Measurements from ENCODE around the gene KRT7. TPM values are rescaled to one million over a fixed set of nuclear protein-coding genes. Genes with fewer than 3 reads are reported as not detected.
A peak's percentile ranks its signal among the peaks of the same experiment; 100 is the strongest.

KRT7 gene
- total RNA-seq, 1 donor: 27.9 TPM

DNA sequence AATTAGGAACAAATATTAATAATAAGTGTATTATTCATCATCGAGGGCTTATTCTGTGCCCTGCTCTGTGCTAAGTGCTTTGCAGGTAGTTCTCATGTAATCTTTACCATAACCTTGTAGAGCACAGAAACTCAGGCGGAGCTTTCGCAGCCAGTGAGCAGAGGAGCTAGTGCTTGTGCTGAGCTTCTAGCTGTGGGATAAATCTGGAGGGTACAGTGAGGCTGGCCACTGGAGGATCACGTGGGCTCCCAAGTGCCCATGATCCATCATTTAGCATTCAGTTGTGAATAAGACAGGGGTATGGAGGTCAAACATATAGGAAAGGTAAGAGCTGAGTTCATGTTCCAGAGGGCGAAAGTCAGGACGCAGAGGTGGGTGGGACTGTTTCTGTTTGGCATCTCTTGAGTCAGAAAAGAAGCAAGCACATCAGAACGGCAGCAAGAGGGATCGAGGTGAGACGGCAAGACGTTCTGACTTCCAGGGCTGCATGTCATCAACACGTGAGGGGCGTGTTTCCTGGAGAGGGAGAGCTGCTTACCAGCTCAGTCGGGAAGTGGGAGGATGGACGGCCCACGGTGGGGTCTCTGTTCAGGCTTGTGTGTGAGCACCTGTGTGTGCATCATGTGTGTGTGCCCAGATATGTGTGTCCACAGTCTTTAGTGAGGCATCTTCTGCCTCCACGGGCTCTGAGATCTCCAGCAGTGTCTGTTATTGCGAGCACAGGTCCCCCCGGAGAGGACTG is 24.4 kb upstream of the KRT7 start:
- H3K36me3 ChIP-seq (ENCODE audit: insufficient read depth, low read length): no peaks in the 10 kb centered on the region
- no peaks in the 10 kb centered on the region for H4K20me1 ChIP-seq (ENCODE audit: insufficient read depth, low read length)
- H3K79me2 ChIP-seq (ENCODE audit: insufficient read depth, low read length): no peaks in the 10 kb centered on the region
- peak; percentile 61 for DNase-seq (ENCODE audit: insufficient read length, low spot score, missing footprints)
- TF ChIP-seq, protein P1, sequence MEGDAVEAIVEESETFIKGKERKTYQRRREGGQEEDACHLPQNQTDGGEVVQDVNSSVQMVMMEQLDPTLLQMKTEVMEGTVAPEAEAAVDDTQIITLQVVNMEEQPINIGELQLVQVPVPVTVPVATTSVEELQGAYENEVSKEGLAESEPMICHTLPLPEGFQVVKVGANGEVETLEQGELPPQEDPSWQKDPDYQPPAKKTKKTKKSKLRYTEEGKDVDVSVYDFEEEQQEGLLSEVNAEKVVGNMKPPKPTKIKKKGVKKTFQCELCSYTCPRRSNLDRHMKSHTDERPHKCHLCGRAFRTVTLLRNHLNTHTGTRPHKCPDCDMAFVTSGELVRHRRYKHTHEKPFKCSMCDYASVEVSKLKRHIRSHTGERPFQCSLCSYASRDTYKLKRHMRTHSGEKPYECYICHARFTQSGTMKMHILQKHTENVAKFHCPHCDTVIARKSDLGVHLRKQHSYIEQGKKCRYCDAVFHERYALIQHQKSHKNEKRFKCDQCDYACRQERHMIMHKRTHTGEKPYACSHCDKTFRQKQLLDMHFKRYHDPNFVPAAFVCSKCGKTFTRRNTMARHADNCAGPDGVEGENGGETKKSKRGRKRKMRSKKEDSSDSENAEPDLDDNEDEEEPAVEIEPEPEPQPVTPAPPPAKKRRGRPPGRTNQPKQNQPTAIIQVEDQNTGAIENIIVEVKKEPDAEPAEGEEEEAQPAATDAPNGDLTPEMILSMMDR (IDR thresholded peaks at IDR 0.05; ENCODE audit: extremely low read depth, low read depth, low read length): no peak
- no peak overlapping the region for H3K4me3 ChIP-seq (ENCODE audit: insufficient read depth, low read length)
- no peak overlapping the region for H3K4me2 ChIP-seq (ENCODE audit: insufficient read depth, low read length)
- H3K27me3 ChIP-seq (ENCODE audit: insufficient read depth, low read length): no peaks in the 10 kb centered on the region
- H2AFZ ChIP-seq (ENCODE audit: low read length): no peak overlapping the region
- H3K9me3 ChIP-seq (ENCODE audit: low read depth, low read length): no peaks in the 10 kb centered on the region
- H3K27ac ChIP-seq (ENCODE audit: low read depth, low read length): no peak overlapping the region
- H3K4me1 ChIP-seq (ENCODE audit: insufficient read depth, low read length): peaks cover 48% of the 10 kb centered on the region

- H3K79me2 ChIP-seq (ENCODE audit: insufficient read depth, low read length): no peaks in the 10 kb centered on the region
- no peaks in the 10 kb centered on the region for H3K9me3 ChIP-seq (ENCODE audit: low read depth, low read length)
- H3K27me3 ChIP-seq (ENCODE audit: insufficient read depth, low read length): no peaks in the 10 kb centered on the region
- H3K4me1 ChIP-seq (ENCODE audit: insufficient read depth, low read length): peaks cover 41% of the 10 kb centered on the region
- H3K27ac ChIP-seq (ENCODE audit: low read depth, low read length): no peak overlapping the region
- TF ChIP-seq, protein P1 (IDR thresholded peaks at IDR 0.05; ENCODE audit: extremely low read depth, low read depth, low read length): no peak
- no peak overlapping the region for H3K4me2 ChIP-seq (ENCODE audit: insufficient read depth, low read length)
- no peaks in the 10 kb centered on the region for H3K36me3 ChIP-seq (ENCODE audit: insufficient read depth, low read length)
- H4K20me1 ChIP-seq (ENCODE audit: insufficient read depth, low read length): no peaks in the 10 kb centered on the region
- H3K4me3 ChIP-seq (ENCODE audit: insufficient read depth, low read length): no peak overlapping the region
- no peak overlapping the region for H2AFZ ChIP-seq (ENCODE audit: low read length)
- no peak for DNase-seq (ENCODE audit: insufficient read length, low spot score, missing footprints)
Observed at GRCh38 chr12:52209321-52209720, 23.7 kb upstream of the KRT7 start.

DNA sequence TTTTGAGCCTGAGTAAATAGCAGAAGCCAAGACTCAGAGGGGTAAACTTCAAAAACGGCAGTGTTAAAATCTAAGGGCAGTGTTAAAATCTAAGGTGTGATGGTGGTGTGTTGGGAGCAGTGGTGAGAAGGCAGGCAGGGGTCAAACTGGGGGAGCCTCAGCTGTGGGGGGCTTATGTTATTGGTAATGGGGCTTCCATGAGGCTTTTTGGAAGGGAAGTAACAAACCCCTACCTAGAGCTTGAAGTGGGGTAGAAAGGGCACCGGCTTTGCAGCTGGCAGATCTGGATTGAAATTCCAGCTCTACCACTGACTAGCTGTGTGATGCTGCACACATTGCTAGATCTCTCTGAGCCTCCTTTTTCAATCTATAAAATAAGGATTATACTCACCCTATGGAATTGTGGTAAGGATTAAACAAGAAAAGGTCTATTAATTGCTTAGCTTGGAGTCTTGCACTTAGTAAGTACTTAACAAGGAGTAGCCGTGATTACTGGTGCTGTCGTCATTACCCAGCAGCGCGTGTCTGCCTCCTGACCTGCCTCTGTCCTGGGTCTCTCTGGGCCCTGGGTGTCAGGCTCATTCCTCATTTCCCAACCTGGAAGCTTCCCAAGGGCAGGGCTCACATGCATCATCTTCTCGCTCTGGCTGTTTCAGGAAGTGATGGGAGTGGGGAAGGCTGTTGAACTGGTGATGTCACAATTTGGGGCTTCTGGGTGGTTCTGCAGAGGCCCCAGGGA is 22.7 kb upstream of the KRT7 start:
- TF ChIP-seq, protein P1 (IDR thresholded peaks at IDR 0.05; ENCODE audit: extremely low read depth, low read depth, low read length): no peak
- peak; percentile 92 for DNase-seq (ENCODE audit: insufficient read length, low spot score, missing footprints)
- H3K4me1 ChIP-seq (ENCODE audit: insufficient read depth, low read length): peaks cover 34% of the 10 kb centered on the region

More for the DNA sequence above, 22.7 kb upstream of the KRT7 start:
- Histone ChIP-seq H4K20me1 (ENCODE audit: insufficient read depth, low read length) (no peaks in the 10 kb centered on the region), H3K9me3 (ENCODE audit: low read depth, low read length) (no peaks in the 10 kb centered on the region), H3K4me3 (ENCODE audit: insufficient read depth, low read length) (no peak overlapping the region), H3K79me2 (ENCODE audit: insufficient read depth, low read length) (no peaks in the 10 kb centered on the region), H3K27ac (ENCODE audit: low read depth, low read length) (peak overlapping the region; percentile 53), H3K36me3 (ENCODE audit: insufficient read depth, low read length) (no peaks in the 10 kb centered on the region), H2AFZ (ENCODE audit: low read length) (no peak overlapping the region), H3K27me3 (ENCODE audit: insufficient read depth, low read length) (no peaks in the 10 kb centered on the region), H3K4me2 (ENCODE audit: insufficient read depth, low read length) (no peak overlapping the region)
